Hematopoietic multipotent progenitor cell (in vitro differentiated cells): ENCODE data around the gene POMGNT2. TPM values are rescaled to one million over a fixed set of nuclear protein-coding genes. Genes with fewer than 3 reads are reported as not detected.
A peak's percentile ranks its signal among the peaks of the same experiment; 100 is the strongest.

Experiments
- DNase-seq, 3 donors: peaks; one replicate each; pipeline ENCODE4 v3.0.0-alpha.2; 2011 to 2015; ENCODE audit warnings: low read depth in 2 of 3, low spot score in 2 of 3
- total RNA-seq: library from RNA; depleted of rRNA; stranded (reverse); fragments of >200 nt; gene quantifications from one replicate; pipeline ENCODE4 v1.2.3, GENCODE V29; 2012

Gene POMGNT2
- 14.0 TPM for total RNA-seq

DNA sequence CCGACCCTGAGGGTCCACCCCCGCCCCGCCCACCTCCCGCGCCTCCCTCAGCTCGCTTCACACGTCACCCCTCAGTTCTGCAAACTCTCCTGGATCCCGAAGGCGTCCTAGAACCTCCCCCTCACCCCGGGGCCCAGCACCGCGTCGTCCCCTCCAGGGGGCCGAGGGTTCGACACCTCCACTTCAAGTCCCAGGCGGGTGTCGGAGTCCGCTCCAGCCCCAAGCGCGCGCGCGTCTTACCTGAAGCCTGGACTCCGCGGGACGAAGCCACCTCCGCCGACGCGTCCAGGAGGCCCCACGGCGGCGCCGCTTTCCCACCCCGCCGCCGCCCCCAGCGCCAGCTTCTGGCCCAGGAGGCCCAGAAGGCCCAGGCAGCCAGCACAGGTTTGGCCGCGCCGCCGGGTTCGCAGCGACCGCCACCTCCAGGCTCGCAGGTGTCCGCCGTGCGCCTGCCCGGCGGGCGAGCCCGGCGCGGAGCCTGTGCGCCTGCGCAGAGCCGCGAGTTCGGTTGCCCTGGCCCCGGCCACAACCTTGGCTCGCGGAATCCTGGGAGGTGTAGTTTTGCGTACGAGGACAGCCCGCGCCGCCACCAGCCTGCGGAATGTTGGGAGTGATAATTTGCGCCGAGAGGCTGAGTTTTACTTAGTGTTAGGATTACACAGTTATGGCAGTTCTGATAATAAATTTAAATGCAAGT lies at the start of gene POMGNT2:
TSS of gene POMGNT2 (minus strand) at position 484 of the 697 bp plus-strand sequence. CDS start 24,648 bp downstream, outside the sequence.
- DNase-seq, result peak; percentile 77 to 88 (median 87)

DNA sequence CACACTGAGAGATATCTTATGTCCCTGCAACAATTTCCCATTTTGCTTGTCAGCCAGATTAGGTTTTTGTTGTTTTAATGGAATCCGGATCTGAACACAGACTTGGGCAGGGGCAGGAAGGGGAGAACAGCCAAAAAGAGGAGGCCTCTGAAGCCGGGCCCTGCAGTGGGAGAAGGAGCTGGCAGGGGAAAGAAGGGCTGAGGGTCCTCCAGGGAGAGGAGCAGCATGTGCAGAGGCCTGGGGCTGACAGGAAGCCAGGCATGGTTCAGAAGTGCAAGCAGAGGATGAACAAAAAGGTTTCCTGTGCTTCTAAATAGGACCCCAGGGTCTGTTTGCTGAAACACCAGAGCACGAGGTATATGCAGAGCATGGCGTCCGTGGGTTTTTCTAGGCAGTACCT lies 49.1 kb upstream of the POMGNT2 start:
- DNase-seq, result no peak

DNA sequence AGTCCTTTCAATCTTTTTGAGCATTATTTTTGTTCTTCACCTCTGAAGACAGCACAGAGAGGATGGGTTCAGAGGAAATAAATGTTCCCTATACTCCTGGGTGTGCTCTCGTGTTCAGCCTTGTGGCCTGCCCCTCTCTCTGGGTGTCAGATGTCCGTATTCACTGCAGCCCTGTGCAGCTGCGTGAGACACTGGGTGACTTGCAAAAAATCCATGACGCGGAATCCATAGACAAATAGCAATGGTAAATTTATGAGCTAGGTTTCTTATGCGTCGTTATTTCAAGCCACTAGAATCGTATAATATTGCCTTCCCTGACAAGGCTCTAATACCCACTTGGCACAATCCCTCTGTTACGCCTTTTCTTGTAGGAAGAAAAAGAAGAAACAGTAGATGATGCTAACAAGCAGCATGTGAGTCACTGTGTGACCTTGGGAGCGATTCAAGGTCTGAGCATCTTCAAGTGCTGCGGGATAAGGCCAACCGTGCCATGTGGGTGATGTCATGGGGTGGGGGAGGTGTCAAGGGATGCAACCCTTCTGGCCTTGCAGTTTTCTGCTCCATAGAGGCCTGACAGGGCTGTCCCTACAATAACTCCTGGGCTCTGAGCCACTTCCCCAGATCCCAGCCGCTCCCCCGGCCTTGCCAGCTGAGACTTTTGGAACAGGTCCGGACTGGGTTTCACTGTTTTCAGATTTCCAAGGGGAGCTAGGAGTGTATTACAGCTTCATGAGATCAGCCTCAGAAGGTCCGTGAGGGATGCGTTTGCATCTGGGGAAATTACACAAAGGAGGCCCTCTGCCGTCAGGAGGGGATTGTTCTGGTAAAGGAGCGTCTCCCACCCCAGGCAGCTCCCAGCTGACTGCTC lies 47.6 kb upstream of the POMGNT2 start:
- DNase-seq, result peak in 1 of 3 donors; percentile 62

DNA sequence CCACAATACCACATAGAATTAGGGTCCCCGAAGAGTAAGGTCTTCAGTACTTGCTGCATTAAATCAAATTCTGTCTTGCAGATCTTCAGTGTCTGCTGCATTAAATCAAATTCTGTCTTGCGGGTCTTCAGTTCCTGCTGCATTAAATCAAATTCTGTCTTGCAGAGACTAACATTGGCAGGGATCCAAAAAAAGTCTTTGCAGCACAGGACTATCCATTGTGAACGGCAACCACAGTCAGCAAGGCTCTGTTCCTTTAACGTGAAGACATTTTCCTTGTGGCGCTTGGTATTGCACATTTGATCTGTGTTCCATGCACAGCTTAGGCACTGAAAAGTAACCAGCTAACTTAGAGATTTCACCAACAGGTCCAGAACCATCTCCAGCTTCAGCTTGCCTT lies 46.8 kb upstream of the POMGNT2 start:
- peak in 1 of 3 donors; percentile 67 for DNase-seq

DNA sequence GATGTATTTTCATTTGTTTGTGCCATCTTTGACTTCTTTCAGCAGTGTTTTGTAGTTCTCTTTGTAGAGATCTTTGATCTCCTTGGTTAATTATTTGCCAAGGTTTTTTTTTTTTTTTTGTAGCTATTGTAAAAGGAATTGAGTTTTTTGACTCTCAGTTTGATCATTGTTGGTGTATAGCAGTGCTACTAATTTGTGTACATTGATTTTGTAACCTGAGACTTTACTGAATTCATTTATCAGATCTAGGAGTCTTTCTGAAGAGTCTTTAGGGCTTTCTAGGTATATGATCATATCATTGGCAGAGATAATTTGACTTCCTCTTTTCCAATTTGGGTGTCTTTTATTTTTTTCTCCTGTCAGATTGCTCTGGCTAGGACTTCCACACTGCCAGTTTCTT lies 42.2 kb upstream of the POMGNT2 start:
- DNase-seq, result peak in 1 of 3 donors; percentile 24

DNA sequence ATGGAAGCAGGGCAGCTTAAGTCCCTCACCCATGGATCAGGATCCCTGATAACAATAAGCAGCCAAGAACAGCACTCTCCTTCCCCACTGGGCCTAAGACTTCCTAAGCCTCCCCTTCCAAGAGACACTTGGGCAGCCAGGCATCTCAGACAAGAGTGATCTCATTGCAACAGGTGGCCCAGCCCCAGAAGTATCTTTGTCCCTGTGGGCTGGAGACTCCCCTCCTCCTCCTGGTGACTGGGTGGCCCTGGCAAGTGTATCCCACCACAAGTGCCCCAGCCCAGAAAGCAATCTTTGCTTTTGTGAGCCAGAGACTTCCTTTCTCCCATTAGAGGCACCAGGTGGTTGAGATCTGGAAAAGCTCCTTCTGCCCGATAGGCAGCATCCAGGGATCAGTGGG lies 40.7 kb upstream of the POMGNT2 start:
- DNase-seq, result no peak

DNA sequence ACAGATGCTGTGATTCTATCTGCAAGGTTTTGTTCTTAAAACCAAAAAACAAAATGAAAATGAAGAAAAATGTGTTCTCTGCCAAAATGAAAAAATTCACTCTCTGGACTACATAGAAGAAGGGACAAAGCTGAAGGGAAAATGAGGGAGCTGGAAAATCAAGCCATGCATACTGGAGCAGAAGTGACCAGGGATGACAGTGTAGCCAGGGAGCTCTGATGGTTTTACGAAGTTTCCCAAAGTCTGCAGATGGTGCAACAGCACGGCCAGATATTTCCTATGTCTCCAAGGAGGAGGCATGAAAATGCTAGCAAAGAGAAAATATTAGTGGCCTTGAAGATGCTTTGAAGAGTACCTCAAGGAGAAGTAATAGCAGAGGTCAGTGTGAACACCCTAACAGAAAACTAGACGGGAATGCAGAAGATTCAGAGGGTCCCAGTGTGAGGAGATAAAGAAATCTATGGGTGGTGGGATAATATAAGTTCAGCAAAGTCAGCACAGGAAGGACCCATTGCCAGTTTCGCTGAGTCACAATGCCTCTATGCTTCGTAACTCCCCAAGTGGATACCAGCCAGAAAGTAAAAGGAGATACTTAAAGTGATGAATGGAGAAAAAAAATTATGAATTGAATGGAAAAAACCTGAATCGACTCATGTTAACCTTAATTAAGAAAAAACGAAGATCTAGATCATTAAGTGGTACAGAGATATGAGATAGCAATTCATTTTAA lies 39.0 kb upstream of the POMGNT2 start:
- peak in 2 of 3 donors; percentile 36 to 65 for DNase-seq

DNA sequence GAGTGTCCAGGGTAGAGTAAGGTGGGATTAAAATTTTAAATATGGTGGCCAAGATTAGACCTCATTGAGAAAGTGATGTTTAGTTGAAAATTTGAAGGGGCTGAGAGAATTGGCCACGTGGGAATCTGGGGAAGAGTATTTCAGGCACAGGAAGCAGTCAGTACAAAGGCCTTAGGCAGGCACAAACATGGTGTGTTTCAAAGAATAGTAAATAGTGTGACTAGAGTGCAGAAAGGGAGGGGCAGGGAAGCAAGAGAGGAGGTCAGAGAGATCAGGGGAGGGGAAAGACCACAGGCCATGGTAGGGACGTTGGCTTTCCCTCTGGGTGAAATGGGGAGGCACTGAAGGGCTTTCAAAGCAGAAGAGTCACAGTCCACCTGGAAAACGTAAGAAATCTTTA lies 36.6 kb upstream of the POMGNT2 start:
- no peak for DNase-seq

DNA sequence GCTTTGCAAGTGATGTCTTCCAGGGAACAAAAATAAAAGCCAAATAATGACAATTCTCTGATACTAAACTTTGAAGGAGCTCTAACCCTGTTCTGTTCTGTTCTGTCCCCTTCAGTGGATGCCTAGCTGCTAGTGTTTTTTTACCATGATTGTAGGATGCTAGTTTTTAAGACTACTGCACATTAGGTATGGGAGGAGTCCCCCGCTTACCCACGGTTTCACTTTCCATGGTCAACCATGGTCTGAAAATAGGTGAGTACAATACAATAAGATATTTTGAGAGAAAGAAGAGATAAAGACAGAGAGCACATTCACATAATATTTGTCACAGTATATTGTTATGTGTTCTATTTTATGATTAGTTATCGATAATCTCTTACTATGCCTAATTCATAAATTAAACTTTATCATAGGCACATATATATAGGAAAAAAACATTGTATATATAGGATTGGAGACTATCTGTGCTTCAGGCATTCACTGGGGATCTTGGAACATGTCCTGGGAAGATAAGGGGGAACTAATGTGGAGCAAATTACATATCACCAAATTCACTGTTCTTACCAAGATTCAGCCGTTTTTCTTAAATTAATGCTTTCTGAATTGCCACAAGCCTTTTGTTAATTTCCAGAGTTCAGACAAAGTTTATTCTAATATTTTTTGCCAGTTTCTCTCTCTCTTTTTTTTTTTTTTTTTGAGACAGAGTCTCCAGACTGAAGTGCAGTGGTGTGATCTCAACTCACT lies 32.8 kb upstream of the POMGNT2 start:
- DNase-seq, result no peak

DNA sequence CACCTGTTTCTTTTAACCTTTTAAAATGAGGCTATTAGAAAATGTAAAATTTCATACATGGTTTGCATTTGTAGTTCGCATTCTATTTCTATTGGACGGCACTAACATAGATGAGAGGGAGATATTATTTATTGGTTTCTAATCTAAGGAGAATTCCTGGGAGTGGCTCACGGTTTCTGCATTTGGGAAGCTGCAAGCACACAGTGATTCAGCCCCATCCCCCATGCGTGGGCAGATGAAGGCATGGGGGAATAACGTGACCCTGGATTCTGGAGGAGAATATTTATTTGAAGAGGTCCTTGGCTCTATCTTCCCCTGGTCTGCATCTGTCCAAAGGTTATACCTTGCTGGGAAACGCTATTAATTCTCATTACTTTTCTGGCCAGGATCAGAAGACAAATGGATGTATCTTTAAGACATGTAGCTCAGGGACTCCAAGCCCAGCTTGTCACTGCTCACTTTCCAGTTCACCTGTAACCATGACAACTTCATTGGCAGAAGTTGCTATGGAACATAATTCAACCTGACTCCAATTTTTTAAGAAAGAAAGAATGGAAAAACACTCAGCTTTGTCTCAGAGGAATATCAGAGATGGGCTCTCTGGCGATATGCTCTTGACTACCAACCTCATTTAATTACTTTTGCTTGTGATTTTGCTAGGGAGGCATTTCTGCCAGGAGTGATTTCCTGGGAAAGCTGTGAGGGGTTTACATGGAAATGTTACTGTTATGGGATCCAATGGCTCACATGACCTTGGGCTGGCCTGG lies 27.2 kb upstream of the POMGNT2 start:
- no peak for DNase-seq

DNA sequence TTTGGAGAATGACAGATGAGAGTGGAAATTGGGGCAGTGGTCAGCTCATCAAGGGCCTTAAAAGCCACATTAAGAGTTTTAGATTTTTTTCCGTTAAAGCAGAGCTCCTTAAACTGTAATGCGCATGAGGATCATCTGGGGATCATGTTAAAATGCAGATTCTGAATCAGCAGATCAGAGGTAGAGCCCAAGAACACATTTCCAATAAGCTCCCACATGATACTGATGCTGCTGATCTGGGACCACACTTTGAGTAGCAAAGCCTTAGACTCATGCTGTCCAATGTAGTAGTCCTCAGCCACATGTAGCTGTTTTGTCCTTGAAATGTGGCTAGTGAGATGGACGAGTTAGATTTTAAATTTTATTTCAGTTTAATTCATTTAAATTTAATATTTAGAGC lies 26.3 kb upstream of the POMGNT2 start:
- DNase-seq, result no peak

DNA sequence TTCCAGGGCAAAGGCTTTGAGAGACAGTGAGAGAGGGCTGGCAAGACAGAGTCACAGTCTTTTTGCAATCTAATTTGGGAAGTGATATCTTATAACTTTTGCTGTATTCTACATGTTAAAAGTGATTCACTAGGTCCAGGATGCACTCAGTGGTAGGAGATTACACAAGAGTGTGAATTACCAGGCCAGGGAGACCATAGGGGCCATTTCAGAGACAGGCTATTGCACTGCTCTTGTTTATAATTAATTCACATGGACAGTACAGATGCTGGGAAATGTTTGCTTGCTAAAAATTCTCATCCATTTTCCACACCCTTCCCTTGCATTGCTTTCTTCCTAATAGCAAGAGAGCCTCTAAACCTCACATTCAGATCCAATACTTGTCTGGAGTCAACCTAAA lies 22.6 kb upstream of the POMGNT2 start:
- no peak for DNase-seq

DNA sequence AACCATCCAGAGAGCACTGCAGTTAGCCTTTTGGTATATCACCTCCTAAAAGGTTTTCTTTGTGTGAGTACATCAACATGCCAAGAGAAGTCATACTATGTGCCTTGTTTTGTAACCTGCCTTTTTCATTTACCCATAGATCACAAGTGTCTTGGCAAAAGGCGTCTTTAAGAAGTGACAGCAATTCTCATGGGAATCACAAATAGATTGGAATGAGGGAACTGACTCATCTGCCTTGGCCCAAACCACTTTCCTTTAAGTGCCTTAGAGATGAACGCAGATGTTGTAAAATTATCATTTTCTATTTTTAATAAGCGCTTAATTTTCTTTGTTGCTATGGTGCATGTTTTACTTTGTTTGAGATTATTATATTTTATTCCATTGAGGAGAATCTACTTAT lies 20.7 kb upstream of the POMGNT2 start:
- DNase-seq, result no peak

DNA sequence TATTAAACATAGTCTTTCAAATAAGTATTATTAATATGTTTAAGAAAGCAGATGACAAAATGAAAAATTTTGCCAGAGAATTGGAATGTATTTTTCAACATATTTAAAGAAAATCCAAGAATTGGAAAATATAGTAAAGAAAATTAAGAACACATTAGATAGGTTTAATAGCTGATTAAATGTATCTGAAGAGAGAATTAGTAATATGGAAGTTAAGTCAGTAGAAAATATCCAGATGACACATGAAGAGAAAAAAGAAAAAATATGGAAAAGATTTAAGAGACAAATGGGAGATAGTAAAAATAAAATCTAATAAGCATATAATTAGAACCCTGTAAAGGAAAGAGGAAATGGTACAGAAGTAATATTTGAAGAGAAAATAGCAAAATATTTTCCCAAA lies 18.0 kb upstream of the POMGNT2 start:
- DNase-seq, result no peak

DNA sequence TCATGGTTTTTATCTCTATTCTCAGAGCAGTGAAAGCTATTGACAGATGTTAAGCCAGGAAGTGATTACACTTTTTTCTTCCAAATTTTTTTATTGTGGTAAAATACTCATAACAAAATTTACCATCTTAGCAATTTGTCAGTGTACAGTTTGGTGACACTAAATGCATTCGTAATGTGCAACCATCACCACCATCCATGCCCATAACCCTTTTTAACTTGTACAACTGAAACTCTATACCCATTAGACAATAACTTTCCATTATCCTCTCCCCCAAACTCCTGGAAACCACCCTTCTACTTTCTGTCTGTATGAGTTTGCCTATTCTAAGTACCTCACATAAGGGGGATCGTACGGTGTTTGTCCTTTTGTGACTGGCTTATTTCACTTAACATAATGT lies 15.1 kb upstream of the POMGNT2 start:
- no peak for DNase-seq

DNA sequence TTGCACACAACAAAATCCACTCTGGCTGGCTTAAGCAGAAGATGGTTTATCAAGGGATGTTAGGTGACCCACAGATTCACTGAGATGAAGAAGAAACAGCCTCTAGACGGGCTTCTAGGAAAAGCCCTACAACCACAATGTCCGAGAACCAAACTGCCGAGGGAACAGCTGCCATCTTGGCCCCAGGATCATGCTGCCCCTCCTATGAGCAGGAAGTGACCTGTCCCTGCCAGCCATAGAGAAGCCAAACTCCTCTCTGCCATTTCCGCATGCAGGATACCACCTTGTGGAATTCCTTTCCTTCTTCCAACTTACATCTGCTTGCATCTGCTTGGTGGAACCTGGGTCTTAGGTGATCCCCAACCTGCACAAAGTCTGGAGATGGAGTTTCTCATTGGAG lies 11.4 kb upstream of the POMGNT2 start:
- DNase-seq, result no peak

DNA sequence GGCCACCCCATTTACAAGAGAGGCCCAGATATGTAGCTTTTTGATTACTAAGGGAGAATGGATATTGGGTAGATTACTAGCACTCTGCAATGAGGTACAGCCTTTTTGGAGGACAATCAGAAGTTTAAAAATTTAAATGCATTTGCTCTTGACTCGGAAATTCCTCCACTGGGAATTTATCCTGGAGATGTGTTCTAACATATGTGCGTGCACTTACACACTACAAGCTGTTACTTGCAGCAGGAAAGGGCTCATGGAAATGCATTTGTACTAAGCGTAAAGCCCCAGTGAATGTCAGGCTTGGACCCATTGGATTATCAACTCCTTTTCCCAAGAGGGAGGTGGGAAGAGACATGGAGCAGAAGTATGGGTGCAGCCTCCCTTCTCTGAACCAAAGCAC lies 7.8 kb upstream of the POMGNT2 start:
- no peak for DNase-seq

DNA sequence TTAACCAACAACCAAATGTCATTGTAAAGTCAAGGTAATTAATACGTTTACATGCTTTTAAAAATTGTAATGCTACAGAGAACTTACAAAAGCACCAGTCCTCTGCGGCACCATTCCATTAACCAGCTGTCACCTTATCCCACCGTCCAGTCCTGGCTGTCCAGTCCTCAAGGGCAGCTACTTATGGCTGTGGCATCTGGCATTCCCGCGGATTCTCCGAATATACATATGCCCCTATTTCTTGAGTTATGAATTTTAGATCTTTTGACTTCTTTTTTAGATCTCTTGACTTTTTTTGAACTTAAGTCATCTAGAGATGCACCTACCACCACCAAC lies 382 bp upstream of the POMGNT2 start:
- no peak for DNase-seq

DNA sequence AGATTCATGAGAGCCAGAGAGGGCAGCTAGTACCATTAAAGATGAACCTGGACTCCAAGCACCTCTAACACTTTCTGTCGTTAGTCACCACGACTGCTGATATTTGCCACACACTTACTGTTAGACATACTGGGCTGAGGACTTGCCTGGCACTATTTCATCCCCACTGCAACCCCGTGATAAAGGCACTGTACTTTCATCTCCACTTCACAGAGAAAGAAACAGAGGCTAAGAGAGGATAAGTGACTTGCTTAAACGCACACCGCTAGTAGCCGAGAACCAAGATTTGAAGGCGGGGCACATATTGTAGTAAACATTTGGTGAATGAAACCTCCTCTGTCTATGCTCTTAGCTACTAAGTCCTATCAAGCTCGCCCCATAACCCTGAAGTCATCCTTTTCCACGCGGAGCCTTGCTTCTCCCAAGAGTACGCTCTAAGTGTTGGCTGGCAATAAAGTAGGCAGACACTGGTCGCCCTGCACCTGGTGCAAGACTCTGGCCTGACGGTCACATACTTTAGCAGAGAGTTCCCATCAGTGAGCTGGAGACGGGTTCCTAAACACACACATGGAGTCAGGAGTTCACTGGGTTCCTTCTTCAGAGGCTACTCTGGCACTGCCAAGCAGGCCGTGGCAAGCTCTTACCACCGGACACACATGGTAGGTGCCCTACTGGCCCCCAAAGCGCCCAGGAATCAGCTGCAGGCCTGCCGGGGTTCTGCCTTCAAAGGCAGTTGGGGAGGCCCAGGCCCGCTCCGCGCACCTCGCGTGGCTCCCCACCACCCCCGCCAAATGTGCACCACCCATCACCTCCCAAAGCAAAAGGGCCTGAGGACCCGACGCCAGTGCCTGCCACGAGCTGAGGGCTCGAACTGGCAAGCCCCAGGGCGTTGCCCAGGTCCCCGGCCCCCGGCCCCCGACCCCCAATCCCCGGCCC lies 951 bp downstream of the POMGNT2 start:
- DNase-seq, result peak in 1 of 3 donors; percentile 5
